Effector memory CD4-positive, alpha-beta T cell (primary cell): ENCODE results near the gene DBNL.

Source experiments
- DNase-seq, 3 donors: peaks; one replicate each; pipeline ENCODE4 v3.0.0-alpha.2; 2020
- H3K27ac ChIP-seq: 2 replicates; pipeline ENCODE4 v1.7.0; 2013; ENCODE audit warnings: mild to moderate bottlenecking, low read length, moderate library complexity; ENCODE audit not compliant: insufficient read depth, poor library complexity, severe bottlenecking
- H3K27me3 ChIP-seq: replicated peaks from 2 replicates; pipeline ENCODE4 v1.7.0; 2013; ENCODE audit warnings: mild to moderate bottlenecking, low read length; ENCODE audit not compliant: insufficient read depth, control insufficient read depth, poor library complexity, severe bottlenecking
- H3K36me3 ChIP-seq: 2 replicates; pipeline ENCODE4 v1.7.0; 2013; ENCODE audit warnings: mild to moderate bottlenecking, low read length, moderate library complexity; ENCODE audit not compliant: control insufficient read depth, insufficient read depth
- H3K4me1 ChIP-seq: 2 replicates; pipeline ENCODE4 v1.7.0; 2013; ENCODE audit warnings: low read length, mild to moderate bottlenecking; ENCODE audit not compliant: control insufficient read depth, insufficient read depth, poor library complexity, severe bottlenecking
- H3K4me3 ChIP-seq: 2 replicates; pipeline ENCODE4 v1.7.0; 2013; ENCODE audit warnings: low read length, low read depth, mild to moderate bottlenecking; ENCODE audit not compliant: insufficient read depth, poor library complexity, severe bottlenecking
- H3K9me3 ChIP-seq: 2 replicates; pipeline ENCODE4 v1.7.0; 2013; ENCODE audit warnings: mild to moderate bottlenecking, low read length, moderate library complexity; ENCODE audit not compliant: control insufficient read depth

Gene DBNL

GRCh38 chr7:44104860-44105771 lies 60.6 kb downstream of the DBNL start:
- no peaks in the 10 kb centered on the region for H3K36me3 ChIP-seq
- peaks cover 7% of the 10 kb centered on the region for H3K4me1 ChIP-seq
- H3K27me3 ChIP-seq: peaks cover 2% of the 10 kb centered on the region
- DNase-seq: no peak
- no peaks in the 10 kb centered on the region for H3K9me3 ChIP-seq
- peak overlapping the region; percentile 58 for H3K4me3 ChIP-seq
- H3K27ac ChIP-seq: no peak overlapping the region

- no peak overlapping the region for H3K4me3 ChIP-seq
- no peaks in the 10 kb centered on the region for H3K36me3 ChIP-seq
- H3K27ac ChIP-seq: no peak overlapping the region
- DNase-seq: no peak
- no peaks in the 10 kb centered on the region for H3K9me3 ChIP-seq
- peaks cover 2% of the 10 kb centered on the region for H3K27me3 ChIP-seq
- peaks cover 7% of the 10 kb centered on the region for H3K4me1 ChIP-seq
These were observed 61.3 kb downstream of the DBNL start for GRCh38 chr7:44105832-44106231.

- Histone ChIP-seq H3K9me3 (no peaks in the 10 kb centered on the region), H3K4me3 (no peak overlapping the region), H3K27ac (no peak overlapping the region), H3K36me3 (no peaks in the 10 kb centered on the region), H3K4me1 (peaks cover 7% of the 10 kb centered on the region), H3K27me3 (peaks cover 2% of the 10 kb centered on the region)
- DNase-seq: no peak
These were observed 62.0 kb downstream of the DBNL start for GRCh38 chr7:44106311-44107065.

GRCh38 chr7:44107116-44107960 lies 62.8 kb downstream of the DBNL start:
- Histone ChIP-seq H3K36me3 (no peaks in the 10 kb centered on the region), H3K27me3 (peaks cover 2% of the 10 kb centered on the region), H3K4me1 (peaks cover 7% of the 10 kb centered on the region), H3K9me3 (no peaks in the 10 kb centered on the region), H3K4me3 (no peak overlapping the region), H3K27ac (no peak overlapping the region)
- no peak for DNase-seq

GRCh38 chr7:44107961-44108767 lies 63.7 kb downstream of the DBNL start:
- peaks cover 7% of the 10 kb centered on the region for H3K4me1 ChIP-seq
- no peak overlapping the region for H3K27ac ChIP-seq
- H3K36me3 ChIP-seq: no peaks in the 10 kb centered on the region
- H3K9me3 ChIP-seq: no peaks in the 10 kb centered on the region
- H3K27me3 ChIP-seq: peaks cover 2% of the 10 kb centered on the region
- H3K4me3 ChIP-seq: no peak overlapping the region
- no peak for DNase-seq

- H3K27ac ChIP-seq: no peak overlapping the region
- H3K4me3 ChIP-seq: no peak overlapping the region
- no peaks in the 10 kb centered on the region for H3K9me3 ChIP-seq
- no peaks in the 10 kb centered on the region for H3K36me3 ChIP-seq
- H3K4me1 ChIP-seq: peaks cover 7% of the 10 kb centered on the region
- no peak for DNase-seq
- peaks cover 2% of the 10 kb centered on the region for H3K27me3 ChIP-seq
These were observed 64.6 kb downstream of the DBNL start for GRCh38 chr7:44108768-44109750.

GRCh38 chr7:44109991-44110390 lies 65.5 kb downstream of the DBNL start:
- peaks cover 2% of the 10 kb centered on the region for H3K27me3 ChIP-seq
- no peak overlapping the region for H3K27ac ChIP-seq
- H3K36me3 ChIP-seq: no peaks in the 10 kb centered on the region
- no peaks in the 10 kb centered on the region for H3K9me3 ChIP-seq
- H3K4me1 ChIP-seq: peaks cover under 1% of the 10 kb centered on the region
- no peak for DNase-seq
- H3K4me3 ChIP-seq: no peak overlapping the region

GRCh38 chr7:44110719-44111635 lies 66.5 kb downstream of the DBNL start:
- H3K27me3 ChIP-seq: no peaks in the 10 kb centered on the region
- DNase-seq: no peak
- H3K36me3 ChIP-seq: peaks cover 9% of the 10 kb centered on the region
- no peaks in the 10 kb centered on the region for H3K9me3 ChIP-seq
- no peak overlapping the region for H3K4me3 ChIP-seq
- H3K27ac ChIP-seq: no peak overlapping the region
- H3K4me1 ChIP-seq: no peaks in the 10 kb centered on the region
